GM18498 (cell line): Measurements from ENCODE around the gene TSPYL1.
A peak's percentile ranks its signal among the peaks of the same experiment; 100 is the strongest.
"Not testable (repeated sequence)": the region's sequence is repeated elsewhere in the genome, so short reads cannot be mapped to it uniquely, and the experiment has no call there.

Experiments used
- ATAC-seq: cut with Tn5 transposase; IDR thresholded peaks from one replicate; pipeline ENCODE4 v1.9.1; 2021; ENCODE audit warnings: mild to moderate bottlenecking, moderate library complexity; ENCODE audit not compliant: unreplicated experiment

Gene TSPYL1

GRCh38 chr6:116298973-116299372, 19.2 kb upstream of the TSPYL1 start:
- ATAC-seq, result no peak

GRCh38 chr6:116298273-116298672, 18.5 kb upstream of the TSPYL1 start:
- no peak for ATAC-seq

- no peak for ATAC-seq
Observed at GRCh38 chr6:116292553-116292952, 12.8 kb upstream of the TSPYL1 start.

- ATAC-seq, result no peak
Observed at GRCh38 chr6:116291701-116292396, 12.1 kb upstream of the TSPYL1 start.

- no peak for ATAC-seq
Observed at GRCh38 chr6:116290799-116291198, 11.1 kb upstream of the TSPYL1 start.

- ATAC-seq, result no peak
Observed at GRCh38 chr6:116289876-116290275, 10.1 kb upstream of the TSPYL1 start.

GRCh38 chr6:116287689-116288282, 8.1 kb upstream of the TSPYL1 start:
- ATAC-seq, result no peak

- no peak for ATAC-seq
Observed at GRCh38 chr6:116286773-116287358, 7.1 kb upstream of the TSPYL1 start.

- ATAC-seq, result not testable (repeated sequence)
Observed at GRCh38 chr6:116284984-116285383, 5.3 kb upstream of the TSPYL1 start.

GRCh38 chr6:116283191-116283590, 3.5 kb upstream of the TSPYL1 start:
- no peak for ATAC-seq

GRCh38 chr6:116282698-116283097, 3.0 kb upstream of the TSPYL1 start:
- no peak for ATAC-seq

GRCh38 chr6:116280933-116281316, 1.2 kb upstream of the TSPYL1 start:
- no peak for ATAC-seq

- no peak for ATAC-seq
Observed at GRCh38 chr6:116280161-116280932, 617 bp upstream of the TSPYL1 start.

- ATAC-seq, result no peak
Observed at GRCh38 chr6:116278854-116279231, 887 bp downstream of the TSPYL1 start.

GRCh38 chr6:116278481-116278829, 1.3 kb downstream of the TSPYL1 start:
- no peak for ATAC-seq

- ATAC-seq, result no peak
Observed at GRCh38 chr6:116277124-116277523, 2.6 kb downstream of the TSPYL1 start.

- no peak for ATAC-seq
Observed at GRCh38 chr6:116271149-116271708, 8.5 kb downstream of the TSPYL1 start.

GRCh38 chr6:116268589-116269293, 11.0 kb downstream of the TSPYL1 start:
- peak; percentile 85 for ATAC-seq

GRCh38 chr6:116267836-116268588, 11.7 kb downstream of the TSPYL1 start:
- ATAC-seq, result no peak

- no peak for ATAC-seq
Observed at GRCh38 chr6:116266803-116267202, 12.9 kb downstream of the TSPYL1 start.
